GM12878 (cell line): ENCODE results near the gene CCDC201. TPM values are rescaled to one million over a fixed set of nuclear protein-coding genes. Genes with fewer than 3 reads are reported as not detected.

Experiments
- ATAC-seq: fragments of 200-7000 bp; cut with Tn5 transposase; 3 replicates; pipeline ENCODE4 v1.9.1; 2020; ENCODE audit warnings: mild to moderate bottlenecking, moderate library complexity
- BruUV-seq: library from RNA; stranded (reverse); fragments of 400-500 nt; replicated peaks from 2 replicates; lab custom pipeline; 2021; lab: Mats Ljungman, UMichigan
- CTCF ChIA-PET: fragments of 300-600 bp; sonication (Branson Sonifier 250); formaldehyde crosslinking; extraction: SDS; loops from one replicate; lab custom pipeline; 2021; ENCODE audit warnings: inconsistent platforms; lab: Yijun Ruan, JAX
- POLR2A ChIA-PET: fragments of 350-600 bp; formaldehyde crosslinking; extraction: SDS; loops from one replicate; lab custom pipeline; 2021; ENCODE audit warnings: inconsistent platforms; lab: Charles Lee
- RAD21 ChIA-PET: fragments of 300-600 bp; sonication (Branson Sonifier 250); formaldehyde crosslinking; loops from one replicate; lab custom pipeline; 2023; ENCODE audit warnings: antibody characterized with exemption; ENCODE audit not compliant: unreplicated experiment; lab: Charles Lee
- SMC1A ChIA-PET: fragments of 300-600 bp; sonication (Branson Sonifier 250); formaldehyde crosslinking; loops from one replicate; lab custom pipeline; 2023; ENCODE audit not compliant: unreplicated experiment, uncharacterized antibody; lab: Charles Lee
- DNase-seq: peaks from one replicate; pipeline ENCODE4 v3.0.0-alpha.2; 2011; ENCODE audit warnings: low read depth, low spot score
- FAIRE-seq: peaks from 3 replicates; lab custom pipeline; 2011; peaks lifted over from hg19 to GRCh38; lab: Jason Lieb, UNC
- H2AFZ ChIP-seq: 2 replicates; pipeline ENCODE4 v1.6.0; 2011; ENCODE audit warnings: low read depth, low read length, control low read depth; ENCODE audit not compliant: control insufficient read depth
- H3K27ac ChIP-seq: 2 replicates; pipeline ENCODE4 v1.5.1; 2011; ENCODE audit warnings: control low read depth; ENCODE audit not compliant: control insufficient read depth, insufficient read depth
- H3K27me3 ChIP-seq, 2 experiments: replicated peaks in 1 of 2; 2 replicates each; pipeline versions ENCODE4 v1.6.0 to v1.6.1; 2011; ENCODE audit warnings: low read length in 1 of 2; ENCODE audit not compliant: control insufficient read depth in 2 of 2, insufficient read depth in 2 of 2
- H3K36me3 ChIP-seq, 2 experiments: 2 replicates each; pipeline ENCODE4 v1.5.1; 2011; ENCODE audit warnings: low read length in 1 of 2; ENCODE audit not compliant: control insufficient read depth in 2 of 2, insufficient read depth in 2 of 2
- H3K4me1 ChIP-seq: 2 replicates; pipeline ENCODE4 v1.6.1; 2011; ENCODE audit warnings: mild to moderate bottlenecking, low read length, moderate library complexity, mixed read lengths; ENCODE audit not compliant: control insufficient read depth, insufficient read depth
- H3K4me2 ChIP-seq: 2 replicates; pipeline ENCODE4 v1.6.0; 2011; ENCODE audit warnings: control low read depth; ENCODE audit not compliant: control insufficient read depth, insufficient read depth
- H3K4me3 ChIP-seq: fragments of 200-600 bp; sonication (generic); 2 replicates; pipeline ENCODE4 v1.5.1; 2016
- H3K79me2 ChIP-seq: 2 replicates; pipeline ENCODE4 v1.6.0; 2011; ENCODE audit warnings: low read length; ENCODE audit not compliant: control insufficient read depth, insufficient read depth
- H3K9ac ChIP-seq: 2 replicates; pipeline ENCODE4 v1.8.0; 2011; ENCODE audit warnings: low read length, control low read depth, mixed read lengths; ENCODE audit not compliant: control insufficient read depth, insufficient read depth
- H3K9me3 ChIP-seq: replicated peaks from 3 replicates; pipeline ENCODE4 v1.5.1; 2011; ENCODE audit warnings: mild to moderate bottlenecking, low read length; ENCODE audit not compliant: control insufficient read depth, insufficient read depth
- H4K20me1 ChIP-seq: 2 replicates; pipeline ENCODE4 v1.6.0; 2011; ENCODE audit not compliant: control insufficient read depth, insufficient read depth
- ATF7 ChIP-seq: fragments of 450-650 bp; IDR thresholded peaks from 2 replicates; pipeline ENCODE4 v1.6.1; 2016; ENCODE audit warnings: low read depth, mild to moderate bottlenecking
- BHLHE40 ChIP-seq, 2 experiments: fragments of 450-650 bp in 1 of 2; IDR thresholded peaks; 2 replicates each; pipeline ENCODE4 v1.6.1; 2011 to 2017; ENCODE audit warnings: low read depth in 2 of 2, borderline replicate concordance in 1 of 2, improper control_type of control experiment in 1 of 2, low read length in 1 of 2, mild to moderate bottlenecking in 1 of 2
- JUNB ChIP-seq: IDR thresholded peaks from 2 replicates; pipeline ENCODE4 v1.6.1; 2016; ENCODE audit warnings: antibody characterized with exemption, mild to moderate bottlenecking
- KLF5 ChIP-seq: fragments of 450-650 bp; IDR thresholded peaks from 2 replicates; pipeline ENCODE4 v1.6.1; 2014; ENCODE audit warnings: mild to moderate bottlenecking; ENCODE audit not compliant: partially characterized antibody
- MTA2 ChIP-seq: fragments of 450-650 bp; IDR thresholded peaks from 2 replicates; pipeline ENCODE4 v1.6.1; 2016; ENCODE audit warnings: low read depth, mild to moderate bottlenecking, moderate library complexity
- MXI1 ChIP-seq: fragments of 150-350 bp; IDR thresholded peaks from 2 replicates; pipeline ENCODE4 v1.6.1; 2011; ENCODE audit warnings: low read depth, mild to moderate bottlenecking, inconsistent platforms, low read length, improper control_type of control experiment
- NFXL1 ChIP-seq: fragments of 450-650 bp; IDR thresholded peaks from 2 replicates; pipeline ENCODE4 v1.6.1; 2017; ENCODE audit warnings: antibody characterized with exemption, mild to moderate bottlenecking, borderline replicate concordance
- PAX5 ChIP-seq: IDR thresholded peaks from 2 replicates; pipeline ENCODE4 v1.6.1; 2011; ENCODE audit warnings: low read depth, low read length, borderline replicate concordance
- POLR2AphosphoS5 ChIP-seq: IDR thresholded peaks from 2 replicates; pipeline ENCODE4 v1.6.1; 2011; ENCODE audit warnings: mild to moderate bottlenecking, low read length, inconsistent platforms
- RELA ChIP-seq: fragments of 450-650 bp; IDR thresholded peaks from 2 replicates; pipeline ENCODE4 v1.8.0; 2014; ENCODE audit warnings: borderline replicate concordance; ENCODE audit not compliant: partially characterized antibody
- SREBF1 ChIP-seq: IDR thresholded peaks from 2 replicates; pipeline ENCODE4 v1.6.1; 2012; ENCODE audit warnings: mild to moderate bottlenecking, low read length
- SUZ12 ChIP-seq: fragments of 200-600 bp; sonication (generic); IDR thresholded peaks from one replicate; pipeline ENCODE4 v1.6.1; 2018; ENCODE audit warnings: antibody characterized with exemption, mild to moderate bottlenecking; ENCODE audit not compliant: unreplicated experiment
- TBL1XR1 ChIP-seq: IDR thresholded peaks from 2 replicates; pipeline ENCODE4 v1.6.1; 2012; ENCODE audit warnings: low read depth, low read length, improper control_type of control experiment
- TCF7 ChIP-seq: IDR thresholded peaks from 2 replicates; pipeline ENCODE4 v1.6.1; 2014; ENCODE audit warnings: antibody characterized with exemption, borderline replicate concordance
- ZNF622 ChIP-seq: fragments of 450-650 bp; IDR thresholded peaks from 2 replicates; pipeline ENCODE4 v1.6.1; 2017; ENCODE audit warnings: mild to moderate bottlenecking, inconsistent platforms
- WGBS: methylation state at CpG from one replicate; pipeline ENCODE4 v1.1.6; 2016; ENCODE audit warnings: low lambda C conversion rate; ENCODE audit not compliant: insufficient replicate concordance, insufficient coverage; ENCODE audit errors: missing lambda C conversion rate; 5-methylcytosine and 5-hydroxymethylcytosine counted together
- in situ Hi-C: fragments of 300-500 bp; cut with MboI; formaldehyde crosslinking; loops from 9 replicates; pipeline ENCODE4 v1.14.3; 2018; ENCODE audit warnings: mixed read lengths
- intact Hi-C: fragments of 100-400 bp; cut with micrococcal nuclease; formaldehyde crosslinking; loops from one replicate; pipeline ENCODE4 v1.14.2; 2022; ENCODE audit not compliant: unreplicated experiment
- polyA plus RNA-seq, 11 experiments: library from polyadenylated mRNA; depleted of rRNA in 4 of 11; unstranded in 6 of 11; stranded (reverse) in 5 of 11; fragments of >200 nt; fragmentation: Nextera tagmentation in 4 of 11; fragmentation: Illumina TruSeq in 1 of 11; extraction: Ambion mirVana in 4 of 11; extraction: Trizol in 1 of 11; gene quantifications; 1 replicate in 1 of 11; 2 replicates in 10 of 11; pipeline versions ENCODE4 v1.2.1 to v1.2.3, GENCODE V29; 2011 to 2016; ENCODE audit warnings: inconsistent platforms in 2 of 11, missing spikeins in 2 of 11, low read depth in 1 of 11
- total RNA-seq, 4 experiments: library from RNA; depleted of rRNA in 3 of 4; stranded (reverse); fragments of >200 nt in 3 of 4; fragmentation: Illumina TruSeq in 1 of 4; extraction: Trizol in 1 of 4; gene quantifications; 2 replicates each; pipeline versions ENCODE4 v1.2.1 to v1.2.3, GENCODE V29; 2013 to 2021
- TF ChIP-seq, protein P1 (sequence below): fragments of 450-650 bp; IDR thresholded peaks from 2 replicates; pipeline ENCODE4 v1.6.1; 2016; ENCODE audit warnings: mild to moderate bottlenecking, moderate library complexity, borderline replicate concordance
- TF ChIP-seq, protein P2 (sequence below), 3 experiments: IDR thresholded peaks in 2 of 3; conservative IDR thresholded peaks in 1 of 3; 2 replicates each; pipeline ENCODE4 v1.5.1; 2011; ENCODE audit warnings: low read depth in 3 of 3, low read length in 3 of 3, mild to moderate bottlenecking in 3 of 3, control low read depth in 2 of 3, moderate library complexity in 2 of 3, inconsistent platforms in 1 of 3, mixed read lengths in 1 of 3; ENCODE audit not compliant: control insufficient read depth in 2 of 3, insufficient read depth in 1 of 3; ENCODE audit errors: extremely low read depth in 1 of 3
- TF ChIP-seq, protein P3 (sequence below): IDR thresholded peaks from 2 replicates; pipeline ENCODE4 v1.6.1; 2011; ENCODE audit warnings: low read depth, mild to moderate bottlenecking, low read length, moderate library complexity, borderline replicate concordance; ENCODE audit errors: extremely low read depth

Gene CCDC201
- total and polyA plus RNA-seq, 10 of the 15 experiments (the other 5 are each of a cell fraction or from before 2014, with no cell fraction given) = 0.10 TPM; not detected in 9

DNA sequence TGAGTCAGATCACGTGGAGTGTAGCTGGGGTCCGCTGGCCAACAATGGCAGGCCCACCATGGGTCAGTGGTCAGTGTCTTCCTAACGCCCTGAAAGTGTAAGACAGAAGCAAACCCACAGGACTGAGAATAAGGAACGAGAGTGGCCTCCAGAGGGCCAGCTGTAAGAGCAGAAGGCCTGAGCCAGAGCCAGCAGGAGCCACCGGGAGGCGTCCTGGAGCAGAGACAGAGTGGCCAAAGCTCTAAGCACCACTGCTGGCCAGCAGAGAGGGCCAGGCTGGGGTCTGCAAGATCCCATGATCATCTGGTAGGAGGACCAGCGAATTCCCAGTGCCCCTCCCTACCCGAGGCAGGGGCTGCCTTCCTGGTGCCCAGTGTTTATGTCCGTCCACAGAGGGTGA lies 9.2 kb downstream of the CCDC201 start:
- Histone ChIP-seq H3K9me3 (no peaks in the 10 kb centered on the region), H3K4me2 (no peak overlapping the region), H3K27me3 (no peaks in the 10 kb centered on the region; a peak in 2 of 4 replicates), H3K4me3 (no peak overlapping the region), H2AFZ (no peak overlapping the region), H4K20me1 (no peaks in the 10 kb centered on the region), H3K36me3 (no peaks in the 10 kb centered on the region), H3K27ac (no peak overlapping the region), H3K9ac (no peak overlapping the region), H3K4me1 (no peaks in the 10 kb centered on the region), H3K79me2 (no peaks in the 10 kb centered on the region)
- BruUV-seq = no TSS peak
- intact Hi-C loops = no loop called here
- DNase-seq (no peak), ATAC-seq (no peak), FAIRE-seq (no peak)
- POLR2A ChIA-PET = no interaction called here
- CTCF ChIA-PET = no interaction called here
- SMC1A ChIA-PET = no interaction called here
- WGBS = 11% methylated on average over 9 of the region's 9 CpGs
- TF ChIP-seq BHLHE40 (IDR thresholded peaks at IDR 0.05; ENCODE audit: borderline replicate concordance in 1 of 2, low read depth in 2 of 2, low read length in 1 of 2) (no peak), SREBF1 (no peak), MTA2 (no peak), TCF7 (no peak), RELA (no peak), TBL1XR1 (no peak), PAX5 (no peak), MXI1 (no peak), NFXL1 (no peak), KLF5 (no peak), ZNF622 (no peak), ATF7 (no peak), POLR2AphosphoS5 (no peak), SUZ12 (no peak), JUNB (no peak)
- TF ChIP-seq, protein P1, sequence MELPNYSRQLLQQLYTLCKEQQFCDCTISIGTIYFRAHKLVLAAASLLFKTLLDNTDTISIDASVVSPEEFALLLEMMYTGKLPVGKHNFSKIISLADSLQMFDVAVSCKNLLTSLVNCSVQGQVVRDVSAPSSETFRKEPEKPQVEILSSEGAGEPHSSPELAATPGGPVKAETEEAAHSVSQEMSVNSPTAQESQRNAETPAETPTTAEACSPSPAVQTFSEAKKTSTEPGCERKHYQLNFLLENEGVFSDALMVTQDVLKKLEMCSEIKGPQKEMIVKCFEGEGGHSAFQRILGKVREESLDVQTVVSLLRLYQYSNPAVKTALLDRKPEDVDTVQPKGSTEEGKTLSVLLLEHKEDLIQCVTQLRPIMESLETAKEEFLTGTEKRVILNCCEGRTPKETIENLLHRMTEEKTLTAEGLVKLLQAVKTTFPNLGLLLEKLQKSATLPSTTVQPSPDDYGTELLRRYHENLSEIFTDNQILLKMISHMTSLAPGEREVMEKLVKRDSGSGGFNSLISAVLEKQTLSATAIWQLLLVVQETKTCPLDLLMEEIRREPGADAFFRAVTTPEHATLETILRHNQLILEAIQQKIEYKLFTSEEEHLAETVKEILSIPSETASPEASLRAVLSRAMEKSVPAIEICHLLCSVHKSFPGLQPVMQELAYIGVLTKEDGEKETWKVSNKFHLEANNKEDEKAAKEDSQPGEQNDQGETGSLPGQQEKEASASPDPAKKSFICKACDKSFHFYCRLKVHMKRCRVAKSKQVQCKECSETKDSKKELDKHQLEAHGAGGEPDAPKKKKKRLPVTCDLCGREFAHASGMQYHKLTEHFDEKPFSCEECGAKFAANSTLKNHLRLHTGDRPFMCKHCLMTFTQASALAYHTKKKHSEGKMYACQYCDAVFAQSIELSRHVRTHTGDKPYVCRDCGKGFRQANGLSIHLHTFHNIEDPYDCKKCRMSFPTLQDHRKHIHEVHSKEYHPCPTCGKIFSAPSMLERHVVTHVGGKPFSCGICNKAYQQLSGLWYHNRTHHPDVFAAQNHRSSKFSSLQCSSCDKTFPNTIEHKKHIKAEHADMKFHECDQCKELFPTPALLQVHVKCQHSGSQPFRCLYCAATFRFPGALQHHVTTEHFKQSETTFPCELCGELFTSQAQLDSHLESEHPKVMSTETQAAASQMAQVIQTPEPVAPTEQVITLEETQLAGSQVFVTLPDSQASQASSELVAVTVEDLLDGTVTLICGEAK = no peak
- TF ChIP-seq, protein P2, sequence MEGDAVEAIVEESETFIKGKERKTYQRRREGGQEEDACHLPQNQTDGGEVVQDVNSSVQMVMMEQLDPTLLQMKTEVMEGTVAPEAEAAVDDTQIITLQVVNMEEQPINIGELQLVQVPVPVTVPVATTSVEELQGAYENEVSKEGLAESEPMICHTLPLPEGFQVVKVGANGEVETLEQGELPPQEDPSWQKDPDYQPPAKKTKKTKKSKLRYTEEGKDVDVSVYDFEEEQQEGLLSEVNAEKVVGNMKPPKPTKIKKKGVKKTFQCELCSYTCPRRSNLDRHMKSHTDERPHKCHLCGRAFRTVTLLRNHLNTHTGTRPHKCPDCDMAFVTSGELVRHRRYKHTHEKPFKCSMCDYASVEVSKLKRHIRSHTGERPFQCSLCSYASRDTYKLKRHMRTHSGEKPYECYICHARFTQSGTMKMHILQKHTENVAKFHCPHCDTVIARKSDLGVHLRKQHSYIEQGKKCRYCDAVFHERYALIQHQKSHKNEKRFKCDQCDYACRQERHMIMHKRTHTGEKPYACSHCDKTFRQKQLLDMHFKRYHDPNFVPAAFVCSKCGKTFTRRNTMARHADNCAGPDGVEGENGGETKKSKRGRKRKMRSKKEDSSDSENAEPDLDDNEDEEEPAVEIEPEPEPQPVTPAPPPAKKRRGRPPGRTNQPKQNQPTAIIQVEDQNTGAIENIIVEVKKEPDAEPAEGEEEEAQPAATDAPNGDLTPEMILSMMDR (IDR thresholded peaks at IDR 0.05 in 2 of 3, conservative IDR thresholded peaks at IDR 0.05 in 1 of 3; ENCODE audit: control insufficient read depth in 2 of 3, extremely low read depth in 1 of 3, insufficient read depth in 1 of 3, low read depth in 3 of 3, low read length in 3 of 3) = no peak
- TF ChIP-seq, protein P3, sequence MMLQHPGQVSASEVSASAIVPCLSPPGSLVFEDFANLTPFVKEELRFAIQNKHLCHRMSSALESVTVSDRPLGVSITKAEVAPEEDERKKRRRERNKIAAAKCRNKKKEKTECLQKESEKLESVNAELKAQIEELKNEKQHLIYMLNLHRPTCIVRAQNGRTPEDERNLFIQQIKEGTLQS = no peak
- RAD21 ChIA-PET = no interaction called here
- in situ Hi-C loops = loop anchor here (25.0 kb wide), 1 partner anchor 701 kb away; the partner anchor contains the start of gene RAMP3
